Neuronal stem cell (in vitro differentiated cells): ENCODE results near the gene RNF17.

Experiments
- DNase-seq: peaks from one replicate; pipeline ENCODE4 v3.0.0-alpha.2; 2013; ENCODE audit warnings: low spot score
- H2AFZ ChIP-seq: one replicate; pipeline ENCODE4 v1.6.1; 2013; ENCODE audit warnings: mild to moderate bottlenecking, low read length, inconsistent platforms
- H2AK5ac ChIP-seq: 2 replicates; pipeline ENCODE4 v1.6.1; 2013; ENCODE audit warnings: low read depth, mild to moderate bottlenecking, inconsistent platforms, low read length, moderate library complexity, mixed read lengths
- H2BK120ac ChIP-seq: 2 replicates; pipeline ENCODE4 v1.6.1; 2013; ENCODE audit warnings: low read depth, mild to moderate bottlenecking, inconsistent platforms, low read length, moderate library complexity, mixed read lengths
- H2BK12ac ChIP-seq: one replicate; pipeline ENCODE4 v1.6.1; 2013; ENCODE audit warnings: low read length, inconsistent platforms
- H2BK15ac ChIP-seq: 2 replicates; pipeline ENCODE4 v1.6.1; 2013; ENCODE audit warnings: mild to moderate bottlenecking, low read length, inconsistent platforms, mixed read lengths
- H2BK5ac ChIP-seq: one replicate; pipeline ENCODE4 v1.6.1; 2013; ENCODE audit warnings: inconsistent platforms, mild to moderate bottlenecking, low read length, moderate library complexity
- H3K14ac ChIP-seq: one replicate; pipeline ENCODE4 v1.6.1; 2013; ENCODE audit warnings: low read length, inconsistent platforms
- H3K18ac ChIP-seq: 2 replicates; pipeline ENCODE4 v1.6.1; 2013; ENCODE audit warnings: low read length, inconsistent platforms
- H3K23ac ChIP-seq: 2 replicates; pipeline ENCODE4 v1.6.1; 2013; ENCODE audit warnings: low read depth, mild to moderate bottlenecking, mixed read lengths, low read length, inconsistent platforms; ENCODE audit not compliant: poor library complexity
- H3K27ac ChIP-seq: replicated peaks from 3 replicates; pipeline ENCODE4 v1.5.1; 2013; ENCODE audit warnings: low read length, inconsistent platforms
- H3K27me3 ChIP-seq, 3 experiments: 2 replicates each; pipeline ENCODE4 v1.6.1; 2013; ENCODE audit warnings: low read length in 3 of 3, mild to moderate bottlenecking in 2 of 3, inconsistent platforms in 1 of 3, low read depth in 1 of 3, mixed read lengths in 1 of 3, moderate library complexity in 1 of 3; ENCODE audit not compliant: control insufficient read depth in 3 of 3, insufficient read depth in 3 of 3
- H3K36me3 ChIP-seq, 2 donors: replicated peaks in 1 of 2; 2 replicates each; pipeline ENCODE4 v1.6.1; 2013; ENCODE audit warnings: low read length in 2 of 2; ENCODE audit not compliant: control insufficient read depth in 2 of 2, insufficient read depth in 2 of 2
- H3K4ac ChIP-seq: 2 replicates; pipeline ENCODE4 v1.6.1; 2013; ENCODE audit warnings: inconsistent platforms, mild to moderate bottlenecking, low read length, moderate library complexity
- H3K4me1 ChIP-seq, 2 donors: 1 replicate in 1 of 2; 2 replicates in 1 of 2; pipeline ENCODE4 v1.6.1; 2013; ENCODE audit warnings: low read length in 2 of 2, low read depth in 1 of 2; ENCODE audit not compliant: control insufficient read depth in 2 of 2, insufficient read depth in 1 of 2
- H3K4me2 ChIP-seq: one replicate; pipeline ENCODE4 v1.6.1; 2013; ENCODE audit warnings: mild to moderate bottlenecking, low read length, inconsistent platforms; ENCODE audit not compliant: insufficient read depth, poor library complexity, severe bottlenecking
- H3K4me3 ChIP-seq, 2 donors: 2 replicates each; pipeline ENCODE4 v1.5.1; 2013; ENCODE audit warnings: low read length in 2 of 2, mild to moderate bottlenecking in 2 of 2, inconsistent platforms in 1 of 2, moderate library complexity in 1 of 2
- H3K79me1 ChIP-seq: one replicate; pipeline ENCODE4 v1.6.1; 2013; ENCODE audit warnings: low read depth, mild to moderate bottlenecking, inconsistent platforms, low read length, moderate library complexity
- H3K9ac ChIP-seq: one replicate; pipeline ENCODE4 v1.6.1; 2013; ENCODE audit warnings: mild to moderate bottlenecking, low read depth, low read length, inconsistent platforms; ENCODE audit not compliant: poor library complexity
- H3K9me3 ChIP-seq, 2 donors: replicated peaks in 1 of 2; 2 replicates each; pipeline versions ENCODE3 to v1.6.1; 2013; ENCODE audit warnings: low read length in 2 of 2, mild to moderate bottlenecking in 2 of 2, inconsistent platforms in 1 of 2, low read depth in 1 of 2, mixed read lengths in 1 of 2, moderate library complexity in 1 of 2; ENCODE audit not compliant: control insufficient read depth in 2 of 2, insufficient read depth in 1 of 2
- H4K8ac ChIP-seq: one replicate; pipeline ENCODE4 v1.6.1; 2013; ENCODE audit warnings: low read depth, mild to moderate bottlenecking, inconsistent platforms, low read length, moderate library complexity
- H4K91ac ChIP-seq: one replicate; pipeline ENCODE4 v1.6.1; 2013; ENCODE audit warnings: low read length, low read depth, mild to moderate bottlenecking, inconsistent platforms; ENCODE audit not compliant: poor library complexity
- WGBS, 2 donors: extraction: QIAGEN DNeasy Blood & Tissue Kit; methylation state at CpG; one replicate each; pipeline ENCODE4 v1.1.7; 2013; ENCODE audit warnings: missing lambda C conversion rate in 2 of 2, mixed read lengths in 1 of 2; ENCODE audit not compliant: insufficient read length in 2 of 2, insufficient replicate concordance in 1 of 2; ENCODE audit errors: extremely low coverage in 2 of 2; 5-methylcytosine and 5-hydroxymethylcytosine counted together

The RNF17 gene

DNA sequence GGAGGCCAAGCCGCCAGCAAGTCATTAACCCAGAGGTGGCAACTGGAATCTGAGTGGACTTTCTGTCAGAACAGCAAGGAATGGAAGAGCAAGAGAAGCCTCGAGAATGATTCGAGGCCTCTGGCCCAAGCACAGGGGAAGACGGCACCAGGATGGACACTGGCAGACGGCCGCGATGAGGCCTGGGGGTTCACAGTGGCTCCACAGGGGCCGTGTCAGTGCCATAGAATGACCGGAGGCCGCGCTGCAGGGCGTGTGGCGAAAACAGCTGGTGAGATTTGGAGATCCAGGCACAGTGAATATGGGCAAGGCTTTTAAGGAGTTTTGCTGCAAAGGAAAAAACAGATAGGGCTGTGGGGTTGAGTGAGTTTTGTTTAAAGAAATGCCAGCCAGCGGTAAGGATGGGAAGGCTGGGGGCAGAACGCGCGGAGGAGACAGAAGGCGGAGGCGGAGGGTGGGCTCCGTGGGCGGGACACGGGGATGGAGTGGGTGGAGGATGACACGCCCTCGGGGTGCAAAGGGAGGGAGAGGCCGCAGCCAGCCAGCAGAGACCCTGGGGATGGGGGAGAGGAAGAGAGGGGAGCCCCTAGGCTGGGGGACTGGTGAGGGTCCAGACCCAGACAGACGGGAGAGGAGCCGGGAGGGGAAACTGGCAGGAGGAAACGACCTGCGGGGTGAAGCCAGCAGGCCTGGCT, 130.5 kb downstream of the RNF17 start:
- Histone ChIP-seq H2BK12ac (no peak overlapping the region), H3K4ac (no peak overlapping the region), H3K79me1 (peaks cover 4% of the 10 kb centered on the region), H3K27me3 (no peaks in the 10 kb centered on the region), H3K4me2 (no peak overlapping the region), H3K9ac (no peak overlapping the region), H3K27ac (no peak overlapping the region), H4K91ac (no peak overlapping the region), H2AK5ac (peak overlapping the region; percentile 18), H4K8ac (no peak overlapping the region), H3K23ac (peak overlapping the region; percentile 69), H2BK120ac (no peak overlapping the region), H3K4me1 (no peaks in the 10 kb centered on the region), H3K14ac (no peak overlapping the region), H2AFZ (no peak overlapping the region), H2BK5ac (no peak overlapping the region), H3K36me3 (peaks cover 31 to 88% of the 10 kb centered on the region in 2 donors), H3K18ac (peak overlapping the region; percentile 44), H3K4me3 (no peak overlapping the region), H2BK15ac (no peak overlapping the region), H3K9me3 (peaks cover 0 to 2% of the 10 kb centered on the region in 2 donors)
- no CpG with 5 or more reads among the region's 29 CpGs for WGBS, 2 donors
- no peak for DNase-seq

DNA sequence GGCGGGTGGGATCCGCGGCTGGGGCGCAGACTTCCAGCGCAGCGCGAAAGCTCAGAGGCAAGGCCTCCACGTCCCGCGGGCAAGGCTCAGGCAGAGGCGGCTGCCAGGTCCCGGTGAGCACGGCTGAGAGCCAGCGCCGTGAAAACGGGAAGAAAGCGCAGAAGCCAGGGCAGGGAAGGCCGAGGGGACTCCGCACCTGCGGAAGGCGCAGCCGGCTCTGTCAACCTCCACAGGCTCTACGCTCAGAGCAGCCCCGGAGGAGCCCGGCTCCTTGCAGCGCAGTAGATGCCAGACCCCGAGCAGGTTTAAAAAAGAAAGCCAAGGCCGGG, 131.0 kb downstream of the RNF17 start:
- Histone ChIP-seq H2BK120ac (no peak overlapping the region), H3K4ac (no peak overlapping the region)

DNA sequence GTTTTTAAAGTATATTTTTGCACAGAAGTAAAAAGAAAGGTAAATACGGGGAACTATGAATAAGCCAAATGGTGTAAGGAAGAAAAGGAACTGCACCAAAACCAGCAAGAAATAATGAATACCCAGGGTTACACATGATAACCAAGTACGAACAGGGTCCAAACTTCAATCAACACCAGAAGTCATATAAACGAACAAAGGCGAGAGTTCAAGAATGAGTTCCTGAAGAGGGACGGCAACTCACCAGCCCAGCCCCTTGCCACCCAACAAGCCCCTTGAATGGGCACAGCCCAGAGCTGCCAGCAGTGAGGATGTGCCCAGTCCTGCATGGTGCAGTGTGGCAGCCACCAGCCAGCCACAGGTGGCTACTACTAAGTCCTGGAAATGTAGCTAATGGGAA, 132.1 kb downstream of the RNF17 start:
- Histone ChIP-seq H3K4ac (no peak overlapping the region), H2AFZ (no peak overlapping the region), H3K27me3 (no peaks in the 10 kb centered on the region), H2AK5ac (no peak overlapping the region), H2BK15ac (no peak overlapping the region), H4K8ac (no peak overlapping the region), H3K27ac (no peak overlapping the region), H2BK120ac (no peak overlapping the region), H4K91ac (no peak overlapping the region), H3K4me3 (no peak overlapping the region), H3K9me3 (peaks cover 0 to 2% of the 10 kb centered on the region in 2 donors), H3K4me1 (no peaks in the 10 kb centered on the region), H3K79me1 (peaks cover 4% of the 10 kb centered on the region), H3K9ac (no peak overlapping the region), H3K14ac (no peak overlapping the region), H3K23ac (no peak overlapping the region), H2BK12ac (no peak overlapping the region), H2BK5ac (no peak overlapping the region), H3K36me3 (peaks cover 29 to 88% of the 10 kb centered on the region in 2 donors), H3K4me2 (no peak overlapping the region), H3K18ac (no peak overlapping the region)
- DNase-seq, result no peak
- WGBS, 2 donors, result no CpG with 5 or more reads among the region's 5 CpGs

More for the DNA sequence above, 131.0 kb downstream of the RNF17 start:
- Histone ChIP-seq H3K27me3 (no peaks in the 10 kb centered on the region), H3K9ac (no peak overlapping the region), H3K14ac (no peak overlapping the region), H2AK5ac (peak overlapping the region; percentile 18), H2AFZ (no peak overlapping the region), H3K23ac (peak overlapping the region; percentile 69), H3K27ac (no peak overlapping the region), H2BK15ac (no peak overlapping the region), H4K8ac (no peak overlapping the region), H3K18ac (peak overlapping the region; percentile 44), H3K36me3 (peaks cover 27 to 88% of the 10 kb centered on the region in 2 donors), H3K79me1 (peaks cover 4% of the 10 kb centered on the region), H2BK5ac (no peak overlapping the region), H2BK12ac (peak overlapping the region; percentile 17), H3K4me1 (no peaks in the 10 kb centered on the region), H4K91ac (no peak overlapping the region), H3K4me2 (no peak overlapping the region), H3K9me3 (peaks cover 0 to 2% of the 10 kb centered on the region in 2 donors), H3K4me3 (no peak overlapping the region)
- no peak for DNase-seq
- no CpG with 5 or more reads among the region's 28 CpGs for WGBS, 2 donors

DNA sequence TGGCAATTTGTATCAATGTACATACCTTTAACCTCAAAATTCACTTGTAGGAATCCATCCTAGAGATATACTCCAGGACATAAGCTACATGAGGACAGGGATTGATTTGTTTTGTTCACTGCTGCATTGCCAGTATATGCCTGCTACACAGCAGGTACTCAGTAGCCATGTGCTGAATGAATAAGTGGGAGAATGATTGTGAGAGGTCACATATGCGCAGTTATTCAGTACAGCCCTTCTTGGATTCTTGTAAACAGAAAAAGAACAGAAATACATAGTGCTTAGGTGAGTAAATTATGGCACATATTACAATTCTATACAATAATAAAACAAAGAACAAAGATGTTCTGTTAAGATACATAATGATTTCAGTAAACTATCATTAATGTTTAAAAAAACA, 133.3 kb downstream of the RNF17 start:
- H3K79me1 ChIP-seq, result no peaks in the 10 kb centered on the region
- no peak overlapping the region for H2BK15ac ChIP-seq
- no peak for DNase-seq
- no peak overlapping the region for H3K4me2 ChIP-seq
- H3K4me1 ChIP-seq, result no peaks in the 10 kb centered on the region
- no peak overlapping the region for H2BK5ac ChIP-seq
- WGBS, 2 donors, result no CpG with 5 or more reads among the region's 1 CpG
- H2AK5ac ChIP-seq, result no peak overlapping the region
- no peak overlapping the region for H3K27ac ChIP-seq
- no peak overlapping the region for H3K4me3 ChIP-seq
- no peaks in the 10 kb centered on the region for H3K9me3 ChIP-seq
- no peak overlapping the region for H4K8ac ChIP-seq
- H3K18ac ChIP-seq, result no peak overlapping the region
- no peak overlapping the region for H2BK120ac ChIP-seq
- H3K14ac ChIP-seq, result no peak overlapping the region
- H3K9ac ChIP-seq, result no peak overlapping the region
- H2BK12ac ChIP-seq, result no peak overlapping the region
- H3K23ac ChIP-seq, result no peak overlapping the region
- H3K27me3 ChIP-seq, result no peaks in the 10 kb centered on the region
- no peak overlapping the region for H3K4ac ChIP-seq
- no peak overlapping the region for H2AFZ ChIP-seq
- H3K36me3 ChIP-seq, result peaks cover 20 to 88% of the 10 kb centered on the region in 2 donors
- H4K91ac ChIP-seq, result no peak overlapping the region
